ENCODE data around the gene GLYAT.

DNA sequence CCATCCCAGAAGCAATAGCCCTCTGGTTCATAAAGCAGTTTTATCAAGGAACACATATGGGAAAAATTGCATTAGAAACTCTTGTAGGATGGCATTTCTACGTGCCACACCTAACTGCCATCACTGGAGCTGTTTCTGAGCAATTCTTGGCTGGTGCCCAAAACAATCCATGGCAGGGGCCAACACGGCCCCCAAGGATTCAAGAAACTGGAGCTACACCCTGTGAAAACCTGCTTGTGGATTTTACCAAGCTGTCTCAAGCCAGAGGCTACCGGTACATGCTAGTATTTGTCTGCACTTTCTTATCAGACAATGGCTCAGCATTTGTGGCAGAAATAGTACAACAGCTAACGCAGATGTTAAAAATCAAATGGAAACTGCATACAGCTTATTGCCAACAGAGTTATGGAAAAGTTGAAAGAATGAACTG, 42.4 kb upstream of the GLYAT start:
- no peak for TF ChIP-seq POLR2AphosphoS5 (IDR thresholded peaks at IDR 0.05)
- TF ChIP-seq, protein P1, sequence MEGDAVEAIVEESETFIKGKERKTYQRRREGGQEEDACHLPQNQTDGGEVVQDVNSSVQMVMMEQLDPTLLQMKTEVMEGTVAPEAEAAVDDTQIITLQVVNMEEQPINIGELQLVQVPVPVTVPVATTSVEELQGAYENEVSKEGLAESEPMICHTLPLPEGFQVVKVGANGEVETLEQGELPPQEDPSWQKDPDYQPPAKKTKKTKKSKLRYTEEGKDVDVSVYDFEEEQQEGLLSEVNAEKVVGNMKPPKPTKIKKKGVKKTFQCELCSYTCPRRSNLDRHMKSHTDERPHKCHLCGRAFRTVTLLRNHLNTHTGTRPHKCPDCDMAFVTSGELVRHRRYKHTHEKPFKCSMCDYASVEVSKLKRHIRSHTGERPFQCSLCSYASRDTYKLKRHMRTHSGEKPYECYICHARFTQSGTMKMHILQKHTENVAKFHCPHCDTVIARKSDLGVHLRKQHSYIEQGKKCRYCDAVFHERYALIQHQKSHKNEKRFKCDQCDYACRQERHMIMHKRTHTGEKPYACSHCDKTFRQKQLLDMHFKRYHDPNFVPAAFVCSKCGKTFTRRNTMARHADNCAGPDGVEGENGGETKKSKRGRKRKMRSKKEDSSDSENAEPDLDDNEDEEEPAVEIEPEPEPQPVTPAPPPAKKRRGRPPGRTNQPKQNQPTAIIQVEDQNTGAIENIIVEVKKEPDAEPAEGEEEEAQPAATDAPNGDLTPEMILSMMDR (IDR thresholded peaks at IDR 0.05 in 8 of 11, conservative IDR thresholded peaks at IDR 0.05 in 3 of 11): no peak
- TF ChIP-seq POLR2A (IDR thresholded peaks at IDR 0.05): no peak
